Colonic mucosa (tissue), 4 donors: ENCODE measurements around the gene NTN3. TPM values are rescaled to one million over a fixed set of nuclear protein-coding genes. Genes with fewer than 3 reads are reported as not detected.

Source experiments
- DNase-seq: peaks from one replicate; pipeline ENCODE4 v3.0.0-alpha.2; 2020
- H3K27ac ChIP-seq: fragments of 200-600 bp; one replicate; pipeline ENCODE4 v1.8.0; 2021
- H3K27me3 ChIP-seq: fragments of 200-600 bp; one replicate; pipeline ENCODE4 v1.8.0; 2021
- H3K36me3 ChIP-seq: fragments of 200-600 bp; one replicate; pipeline ENCODE4 v1.8.0; 2021
- H3K4me1 ChIP-seq: fragments of 200-600 bp; one replicate; pipeline ENCODE4 v1.8.0; 2021; ENCODE audit warnings: mild to moderate bottlenecking
- H3K4me3 ChIP-seq: fragments of 200-600 bp; one replicate; pipeline ENCODE4 v1.8.0; 2021
- H3K9ac ChIP-seq, 2 donors: one replicate each; pipeline ENCODE4 v1.7.0; 2013; ENCODE audit warnings: control low read depth in 2 of 2, low read depth in 2 of 2, low read length in 2 of 2
- H3K9me3 ChIP-seq: fragments of 200-600 bp; one replicate; pipeline ENCODE4 v1.8.0; 2021
- CTCF ChIP-seq: fragments of 200-600 bp; IDR thresholded peaks from one replicate; pipeline ENCODE4 v1.8.0; 2022; ENCODE audit warnings: antibody characterized with exemption, mild to moderate bottlenecking
- intact Hi-C: fragments of 100-400 bp; cut with DNase I; formaldehyde crosslinking; loops from one replicate; pipeline ENCODE4 v1.14.1; 2022
- total RNA-seq, 2 donors: library from RNA; stranded (reverse); fragmentation: NEBNext Ultra II Directional in 1 of 2; extraction: Animal tissue kit (Norgen Biotek cat#: 25700) in 1 of 2; gene quantifications; one replicate each; pipeline ENCODE4 v1.2.1, GENCODE V29; 2021
- donor health status: healthy.
- donor health status: DM: no; HTN: no; CAD: no.
- donor health status: DM: no; HTN: no; CAD: no.

The NTN3 gene
- total RNA-seq, 2 donors from 2014 or later, result not detected

GRCh38 chr16:2425825-2426430 lies 45.2 kb upstream of the NTN3 start:
- Histone ChIP-seq H3K27me3 (no peaks in the 10 kb centered on the region), H3K36me3 (no peaks in the 10 kb centered on the region), H3K9me3 (no peaks in the 10 kb centered on the region), H3K4me3 (no peak overlapping the region), H3K27ac (no peak overlapping the region), H3K4me1 (peaks cover 7% of the 10 kb centered on the region), H3K9ac (no peak overlapping the region)
- DNase-seq, result no peak
- no peak for TF ChIP-seq CTCF
- intact Hi-C loops, result loop anchor here (5.0 kb wide), 1 partner anchor 84 kb away; the partner anchor contains the start of gene ABCA3

- H3K4me1 ChIP-seq, result peaks cover 7% of the 10 kb centered on the region
- intact Hi-C loops, result loop anchor here (5.0 kb wide), 1 partner anchor 85 kb away; the partner anchor contains the start of gene ABCA3
- no peak overlapping the region for H3K9ac ChIP-seq
- no peak for DNase-seq
- no peak overlapping the region for H3K4me3 ChIP-seq
- H3K27ac ChIP-seq, result no peak overlapping the region
- H3K36me3 ChIP-seq, result no peaks in the 10 kb centered on the region
- H3K27me3 ChIP-seq, result no peaks in the 10 kb centered on the region
- no peaks in the 10 kb centered on the region for H3K9me3 ChIP-seq
- TF ChIP-seq CTCF, result no peak
Observed at GRCh38 chr16:2426941-2427361, 44.1 kb upstream of the NTN3 start.

GRCh38 chr16:2427526-2427925 lies 43.6 kb upstream of the NTN3 start:
- intact Hi-C loops, result loop anchor here (5.0 kb wide), 1 partner anchor 85 kb away; the partner anchor contains the start of gene ABCA3
- no peak overlapping the region for H3K27ac ChIP-seq
- no peak for DNase-seq
- H3K4me1 ChIP-seq, result peaks cover 7% of the 10 kb centered on the region
- no peak overlapping the region for H3K9ac ChIP-seq
- H3K4me3 ChIP-seq, result no peak overlapping the region
- H3K27me3 ChIP-seq, result no peaks in the 10 kb centered on the region
- no peaks in the 10 kb centered on the region for H3K36me3 ChIP-seq
- no peaks in the 10 kb centered on the region for H3K9me3 ChIP-seq
- no peak for TF ChIP-seq CTCF

DNA sequence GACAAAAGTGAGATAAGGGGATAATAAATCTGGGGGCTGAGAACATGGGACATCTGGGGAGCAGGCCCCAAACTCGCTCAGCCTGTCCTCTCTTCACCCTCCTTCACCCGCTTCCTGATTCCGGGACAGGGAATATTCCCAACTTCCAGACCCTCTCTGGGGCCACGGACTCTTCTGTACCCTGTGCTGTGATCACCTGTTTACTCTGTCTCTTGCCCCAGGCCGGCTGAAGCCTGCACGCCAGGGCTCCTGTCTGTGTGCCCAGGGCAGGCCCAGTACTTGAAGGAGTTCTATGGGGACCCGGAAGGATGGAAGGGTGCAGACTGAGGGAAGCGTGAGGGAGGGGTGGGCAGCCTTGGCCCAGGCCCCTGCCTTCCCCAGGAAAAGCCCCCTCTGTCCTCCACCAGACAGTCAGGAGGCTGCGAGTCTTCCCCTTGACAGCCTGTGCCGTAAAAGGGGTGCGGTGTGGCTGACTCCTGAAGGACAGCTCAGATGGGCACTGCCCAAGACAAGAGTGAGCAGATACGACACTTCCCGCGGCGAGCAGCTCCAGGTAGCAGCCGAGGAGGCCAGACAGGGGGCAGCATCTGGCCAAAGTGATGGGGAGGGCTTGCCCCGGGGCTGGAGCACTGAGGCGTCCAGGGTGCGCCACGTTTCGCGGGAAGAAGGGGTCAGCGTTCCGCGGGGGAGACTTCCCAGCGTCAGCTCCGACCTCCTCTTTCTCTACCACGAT lies 42.9 kb upstream of the NTN3 start:
- Histone ChIP-seq H3K27me3 (no peaks in the 10 kb centered on the region), H3K4me3 (peak overlapping the region; percentile 81), H3K4me1 (peaks cover 7% of the 10 kb centered on the region), H3K36me3 (no peaks in the 10 kb centered on the region), H3K9me3 (no peaks in the 10 kb centered on the region), H3K27ac (peak overlapping the region; percentile 49), H3K9ac (peak overlapping the region; percentile 76 to 85)
- peak; percentile 20 for TF ChIP-seq CTCF
- peak; percentile 58 for DNase-seq
- intact Hi-C loops, result loop anchor here (5.0 kb wide), 1 partner anchor 86 kb away; the partner anchor contains the start of gene ABCA3

- Histone ChIP-seq H3K9ac (peak overlapping the region; percentile 76 to 85), H3K4me1 (peaks cover 7% of the 10 kb centered on the region), H3K27me3 (no peaks in the 10 kb centered on the region), H3K27ac (peak overlapping the region; percentile 49), H3K4me3 (peak overlapping the region; percentile 81), H3K9me3 (no peaks in the 10 kb centered on the region), H3K36me3 (no peaks in the 10 kb centered on the region)
- intact Hi-C loops, result loop anchor here (5.0 kb wide), 1 partner anchor 86 kb away; the partner anchor contains the start of gene ABCA3
- no peak for TF ChIP-seq CTCF
- no peak for DNase-seq
Observed at GRCh38 chr16:2428784-2429033, 42.4 kb upstream of the NTN3 start.
